HG03432 (cell line): ENCODE measurements around the gene PROB1.

Experiments
- ATAC-seq: cut with Tn5 transposase; IDR thresholded peaks from one replicate; pipeline ENCODE4 v1.9.1; 2021; ENCODE audit warnings: mild to moderate bottlenecking, moderate library complexity; ENCODE audit not compliant: unreplicated experiment

Gene PROB1

GRCh38 chr5:139341689-139342422, 53.0 kb downstream of the PROB1 start, which contains the start of gene PAIP2:
PAIP2 (plus strand) TSS chr5:139341854; CDS start chr5:139363785, 21,931 bp downstream.
- peak; percentile 93 for ATAC-seq

- ATAC-seq: no peak
Observed at GRCh38 chr5:139341187-139341688, 53.7 kb downstream of the PROB1 start.
